Stimulated activated CD8-positive, alpha-beta memory T cell treated with anti-CD3 and anti-CD28 coated beads, Interleukin-2, amount 100 ng/mL, for 48 hours (primary cell): Measurements from ENCODE around the gene SREBF1.

ENCODE experiments used
- DNase-seq, 2 donors: peaks; one replicate each; pipeline ENCODE4 v3.0.0-alpha.2; 2020; ENCODE audit warnings: low read depth in 2 of 2

SREBF1 gene

DNA sequence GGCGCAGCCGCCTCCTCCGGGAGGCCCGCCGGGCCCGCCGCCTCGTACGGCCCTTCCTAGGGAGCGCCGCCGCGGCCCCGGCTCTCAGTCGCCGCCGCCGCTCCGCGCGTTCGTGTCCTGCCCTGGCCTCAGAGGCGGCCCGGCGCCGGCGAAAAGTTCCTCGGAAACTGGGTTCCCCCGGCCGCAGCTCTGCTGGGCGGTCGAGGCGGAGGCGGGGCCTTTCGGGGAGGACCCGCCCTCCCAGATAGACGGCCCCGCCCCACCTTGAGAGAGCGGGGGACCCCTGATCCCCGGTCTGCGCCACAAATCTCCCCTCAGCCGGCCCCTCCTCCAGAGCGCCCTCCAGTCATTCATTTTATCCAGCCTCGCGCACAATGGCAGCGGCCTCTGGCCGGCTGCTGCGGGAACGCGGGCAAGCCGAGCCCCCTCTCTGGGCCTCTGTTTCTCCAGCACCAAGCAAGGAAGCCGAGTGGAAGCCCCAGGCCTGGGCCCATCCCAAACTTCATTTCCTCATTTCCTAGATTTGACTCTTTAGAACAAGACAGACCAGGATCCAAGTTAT, at the start of gene SREBF1:
Gene SREBF1, minus strand, starts transcription at position 169 of the 562 bp plus-strand sequence. CDS start 169 bp downstream, outside the sequence.
- peak; percentile 63 to 69 for DNase-seq

DNA sequence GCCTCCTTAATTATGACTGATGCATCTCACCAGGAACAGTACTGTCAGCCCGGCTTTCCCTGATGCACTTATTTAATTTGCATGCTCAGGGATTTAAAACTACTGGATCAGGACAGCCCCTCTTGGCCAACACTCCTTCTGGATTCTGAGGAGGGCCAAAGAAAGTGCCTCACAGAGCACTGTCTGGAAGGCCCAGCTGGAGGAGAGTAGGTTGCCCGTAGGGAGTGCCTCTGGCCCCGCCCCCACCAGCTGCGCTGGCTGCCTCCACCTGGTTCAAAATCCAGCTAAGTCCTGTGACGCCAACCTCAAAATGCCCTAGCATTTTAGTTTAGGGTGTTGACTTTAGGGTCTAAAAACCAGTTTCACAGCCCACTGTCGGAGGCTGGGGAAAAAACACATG, 49.4 kb upstream of the SREBF1 start:
- no peak for DNase-seq

- DNase-seq, result no peak
These were observed 47.9 kb upstream of the SREBF1 start for GRCh38 chr17:17884391-17885357.

- DNase-seq, result no peak
These were observed 47.0 kb upstream of the SREBF1 start for GRCh38 chr17:17883801-17884200.

DNA sequence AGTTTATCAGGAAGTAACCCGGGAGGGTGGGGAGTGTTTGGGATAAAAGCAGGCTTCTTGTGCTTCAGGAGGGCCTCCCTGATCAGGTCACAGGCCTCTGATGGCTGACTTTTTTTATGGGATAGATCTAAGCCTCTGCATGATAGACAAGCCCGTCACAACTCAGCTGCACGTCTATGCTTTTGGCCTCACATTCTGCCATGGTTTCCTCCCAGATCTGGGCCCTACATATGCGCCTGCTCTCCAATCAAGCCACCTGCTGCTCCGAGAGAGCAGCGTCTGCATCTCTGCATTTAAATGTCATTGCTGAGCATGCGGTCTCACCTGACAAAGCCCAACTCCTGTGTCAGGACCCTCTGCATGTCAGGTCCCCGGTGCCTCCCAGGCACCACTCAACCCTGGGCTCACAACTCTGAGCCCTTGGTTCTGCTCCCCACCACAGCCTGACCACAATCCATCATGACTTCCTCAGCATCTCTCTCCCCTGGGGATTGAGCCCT, 45.3 kb upstream of the SREBF1 start:
- no peak for DNase-seq

- DNase-seq, result no peak
These were observed 43.9 kb upstream of the SREBF1 start for GRCh38 chr17:17880577-17881196.

DNA sequence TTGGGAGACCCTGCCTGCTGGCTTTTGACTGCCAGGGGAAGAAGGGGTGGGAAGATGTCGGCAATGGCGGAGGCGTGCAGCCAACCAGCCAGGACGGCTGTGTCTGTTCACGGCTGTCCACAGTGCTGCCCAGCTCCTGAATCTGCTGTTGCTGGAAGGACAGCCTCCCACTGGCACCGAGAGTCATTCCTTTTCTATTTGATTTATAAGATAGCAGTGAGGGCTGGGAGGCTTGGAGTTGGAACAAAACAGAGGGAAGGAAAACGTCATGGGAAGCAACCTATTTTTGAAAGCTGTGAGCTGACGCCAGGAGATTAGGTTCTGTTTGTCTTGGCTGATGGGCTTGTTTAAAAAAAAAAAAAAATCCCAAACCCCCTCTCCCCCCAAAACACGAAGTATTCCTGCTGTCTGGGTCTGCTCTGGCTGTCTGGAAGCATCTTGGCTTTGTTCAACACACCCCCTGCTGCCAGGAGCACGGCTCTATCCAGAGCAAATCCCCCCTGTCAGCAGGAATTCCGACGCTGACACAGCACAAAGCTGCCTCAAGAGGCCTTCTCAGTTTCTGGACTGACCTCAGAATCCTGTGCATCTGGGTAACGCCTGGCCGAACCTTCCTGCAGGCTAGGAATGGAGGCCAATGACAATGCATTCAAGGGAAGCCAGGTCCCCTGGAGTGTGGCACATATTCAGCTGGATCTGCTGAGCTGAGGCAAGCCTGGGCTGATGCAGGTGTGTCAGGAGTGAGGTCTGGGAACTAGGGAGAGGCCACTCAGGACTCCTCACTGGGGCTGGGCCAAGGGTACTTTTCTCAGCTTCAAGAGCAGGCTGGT, 41.0 kb upstream of the SREBF1 start:
- no peak for DNase-seq

- no peak for DNase-seq
These were observed 40.3 kb upstream of the SREBF1 start for GRCh38 chr17:17876959-17877528.

DNA sequence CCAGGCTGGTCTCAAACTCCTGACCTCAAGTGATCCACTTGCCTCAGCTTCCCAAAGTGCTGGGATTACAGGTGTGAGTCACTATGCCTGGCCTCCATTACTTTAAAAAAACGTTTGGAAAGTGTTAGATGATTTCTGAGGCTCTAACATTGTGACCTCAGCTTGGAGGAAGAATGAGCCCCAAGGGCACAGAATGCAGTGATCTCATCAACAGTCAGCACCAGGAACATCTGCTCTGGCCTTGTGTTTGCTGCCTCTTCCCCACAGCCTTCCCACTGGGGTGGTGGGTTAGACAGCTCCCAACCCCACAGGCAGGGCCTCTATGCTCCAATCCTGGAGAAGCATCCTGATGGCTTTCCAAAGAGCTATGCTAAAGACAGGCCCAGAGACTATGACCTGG, 37.7 kb upstream of the SREBF1 start:
- no peak for DNase-seq

DNA sequence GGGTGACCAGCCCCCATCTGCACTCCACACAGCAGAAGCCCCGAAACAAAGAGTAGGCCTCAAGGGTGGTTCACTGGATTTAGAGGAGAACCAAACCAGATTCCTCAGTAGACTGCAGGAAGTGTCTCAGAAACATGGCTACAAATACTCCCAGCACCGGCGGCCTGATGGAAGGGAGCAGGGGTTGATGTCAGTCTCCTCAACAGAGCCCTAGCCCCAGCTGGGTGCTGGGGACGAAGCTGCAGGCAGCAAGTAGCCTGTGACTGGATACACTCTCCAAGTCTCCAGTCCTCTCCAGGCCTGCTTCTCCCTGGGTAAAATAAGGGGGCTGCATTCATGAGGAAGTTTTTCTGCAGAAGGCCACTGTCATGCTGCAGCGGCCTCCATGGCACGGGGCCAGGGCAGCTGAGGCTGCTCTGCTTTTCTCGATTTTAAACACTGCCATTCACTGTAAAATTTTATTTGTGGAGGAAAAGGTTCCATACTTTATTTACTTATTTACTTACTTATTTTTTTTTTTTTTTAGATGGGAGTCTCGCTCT, 36.7 kb upstream of the SREBF1 start:
- no peak for DNase-seq

DNA sequence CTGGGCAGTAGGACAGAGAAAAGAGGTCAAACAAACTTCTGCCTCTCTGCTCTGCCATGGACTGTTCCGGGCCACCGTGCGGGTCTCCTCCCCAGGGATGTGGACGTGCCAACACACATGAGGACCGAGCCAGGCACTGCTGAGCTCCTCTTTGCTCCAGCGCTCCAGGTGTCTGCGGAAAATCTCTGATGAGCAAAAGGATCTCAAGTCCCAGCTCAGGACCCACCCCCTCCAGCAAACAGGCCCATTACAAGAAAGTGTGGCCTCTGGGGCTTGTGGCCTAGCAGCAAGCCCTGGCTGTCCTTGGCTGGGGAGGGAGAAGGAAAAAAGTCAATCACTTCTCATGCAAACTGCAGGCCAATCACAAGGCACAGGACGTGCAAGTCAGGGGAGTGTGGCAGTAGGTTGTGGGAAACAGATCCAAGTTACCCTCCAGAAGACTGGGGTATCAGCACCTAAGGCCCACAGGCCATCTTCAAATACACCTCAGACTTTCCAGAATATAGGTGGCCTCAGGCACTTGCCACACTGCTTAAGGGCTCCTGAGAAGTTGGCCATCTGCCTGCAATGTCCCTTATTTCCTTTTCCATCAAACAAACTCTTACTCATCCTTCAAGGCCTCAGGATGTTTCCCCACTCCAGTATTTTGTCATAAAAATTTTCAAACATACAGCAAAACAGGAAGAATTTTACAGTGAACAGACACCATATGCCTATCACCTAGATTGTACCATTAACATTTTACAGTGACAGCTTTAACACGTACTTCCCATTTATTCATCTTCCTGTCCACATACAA, 36.0 kb upstream of the SREBF1 start:
- DNase-seq, result no peak

- DNase-seq, result no peak
These were observed 35.1 kb upstream of the SREBF1 start for GRCh38 chr17:17871913-17872312.

- DNase-seq, result no peak
These were observed 33.5 kb upstream of the SREBF1 start for GRCh38 chr17:17870247-17870646.

GRCh38 chr17:17868641-17869522, 32.1 kb upstream of the SREBF1 start:
- no peak for DNase-seq

GRCh38 chr17:17866897-17867296, 30.1 kb upstream of the SREBF1 start:
- DNase-seq, result no peak

DNA sequence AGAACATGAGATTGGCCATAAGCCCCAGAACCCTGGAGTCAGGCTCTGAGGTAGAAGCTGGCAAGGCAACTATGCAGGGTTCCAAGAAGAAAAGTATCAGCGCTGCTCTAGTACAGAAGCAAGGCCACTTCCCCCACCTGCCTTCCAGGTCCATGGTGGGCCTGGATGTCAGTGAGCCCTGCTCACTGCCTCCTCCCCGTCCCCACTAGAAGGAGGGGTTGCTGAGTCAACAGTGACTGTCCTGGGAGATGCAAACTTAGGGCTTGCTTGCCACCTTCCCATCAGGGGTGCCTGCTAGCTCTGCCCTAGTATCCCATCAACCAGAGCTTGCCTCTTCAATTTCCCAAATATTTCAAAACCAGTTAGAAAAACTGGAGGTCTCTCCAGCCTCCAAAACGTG, 29.6 kb upstream of the SREBF1 start:
- no peak for DNase-seq

DNA sequence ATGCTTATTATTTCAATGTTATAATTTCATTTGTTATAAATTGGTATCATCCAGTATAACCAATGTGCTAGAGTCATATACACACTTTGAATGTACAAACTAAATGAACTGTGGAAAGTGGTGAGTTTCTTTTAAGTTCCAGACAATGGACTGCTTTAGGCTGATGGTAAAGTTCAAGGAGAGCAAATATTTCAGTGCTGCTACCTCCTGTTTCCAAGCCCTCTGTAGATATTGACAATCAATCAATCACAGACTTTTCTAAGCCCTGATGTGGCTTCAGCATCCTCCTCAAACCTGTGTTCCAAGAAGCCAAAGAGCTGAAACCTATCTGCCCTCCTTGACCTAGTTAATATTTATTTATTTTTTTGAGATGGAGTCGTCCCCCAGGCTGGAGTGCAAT, 28.2 kb upstream of the SREBF1 start:
- DNase-seq, result no peak

- DNase-seq, result no peak
These were observed 24.0 kb upstream of the SREBF1 start for GRCh38 chr17:17860766-17861107.
